LNCaP clone FGC (cell line): Measurements from ENCODE around the gene TIMM10.
A peak's percentile ranks its signal among the peaks of the same experiment; 100 is the strongest.

Experiments
- DNase-seq: peaks from one replicate; pipeline ENCODE4 v3.0.0-alpha.2; 2011; ENCODE audit warnings: low read depth
- H3K4me3 ChIP-seq: 2 replicates; pipeline ENCODE4 v1.5.1; 2011; ENCODE audit warnings: mild to moderate bottlenecking, low read depth, low read length, control low read depth
- CTCF ChIP-seq: IDR thresholded peaks from 2 replicates; pipeline ENCODE4 v1.5.1; 2012; ENCODE audit warnings: mild to moderate bottlenecking; ENCODE audit not compliant: control insufficient read depth, insufficient read depth; ENCODE audit errors: extremely low read depth

Gene TIMM10

GRCh38 chr11:57491371-57492061 lies 39.0 kb downstream of the TIMM10 start:
- H3K4me3 ChIP-seq: no peak overlapping the region
- TF ChIP-seq CTCF: peak; percentile 47
- no peak for DNase-seq

- no peak overlapping the region for H3K4me3 ChIP-seq
- DNase-seq: no peak
- TF ChIP-seq CTCF: no peak
Observed at GRCh38 chr11:57490456-57491248, 39.9 kb downstream of the TIMM10 start.

- H3K4me3 ChIP-seq: no peak overlapping the region
- no peak for DNase-seq
- TF ChIP-seq CTCF: no peak
Observed at GRCh38 chr11:57487920-57488659, 42.5 kb downstream of the TIMM10 start.

- TF ChIP-seq CTCF: no peak
- H3K4me3 ChIP-seq: no peak overlapping the region
- no peak for DNase-seq
Observed at GRCh38 chr11:57487021-57487778, 43.4 kb downstream of the TIMM10 start.

GRCh38 chr11:57485217-57485990 lies 45.1 kb downstream of the TIMM10 start:
- DNase-seq: no peak
- no peak for TF ChIP-seq CTCF
- H3K4me3 ChIP-seq: no peak overlapping the region
